NB4 (cell line): ENCODE measurements around the gene ATRX.

Experiments
- CTCF ChIP-seq: IDR thresholded peaks from one replicate; pipeline ENCODE4 v1.5.1; 2012; ENCODE audit warnings: low read depth, low read length
- MYC ChIP-seq: IDR thresholded peaks from 2 replicates; pipeline ENCODE4 v1.6.1; 2011; ENCODE audit warnings: low read depth, low read length
- POLR2A ChIP-seq: IDR thresholded peaks from 2 replicates; pipeline ENCODE4 v1.6.1; 2011; ENCODE audit warnings: mild to moderate bottlenecking; ENCODE audit not compliant: insufficient read length; ENCODE audit errors: extremely low read depth

GRCh38 chrX:77679144-77679543 lies 106.9 kb downstream of the ATRX start:
- TF ChIP-seq CTCF, result no peak
- TF ChIP-seq POLR2A, result no peak
- no peak for TF ChIP-seq MYC
